ENCODE measurements around the gene CNOT4.
"Not testable (repeated sequence)": the region's sequence is repeated elsewhere in the genome, so short reads cannot be mapped to it uniquely, and the experiment has no call there.

Gene CNOT4

DNA sequence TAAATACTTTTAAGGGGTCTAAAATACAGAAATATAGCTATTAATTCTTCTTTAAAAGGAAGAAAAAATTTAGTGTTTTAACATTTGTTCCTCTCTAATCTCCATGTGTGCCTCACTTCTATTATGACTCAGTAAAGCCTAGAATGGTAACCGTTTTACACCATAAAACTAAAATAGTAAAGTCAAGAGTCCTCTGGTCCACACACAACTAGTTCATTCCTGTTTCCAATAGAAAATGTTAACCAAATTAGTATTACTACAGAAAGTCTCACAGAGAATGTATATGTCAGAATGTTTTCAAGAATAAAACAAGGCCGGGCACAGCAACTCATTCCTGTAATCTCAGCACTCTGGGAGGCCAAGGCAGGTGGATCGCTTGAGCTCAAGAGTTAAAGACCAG, 55.8 kb downstream of the CNOT4 start:
- no peak for DNase-seq (ENCODE audit: low read depth)

GRCh38 chr7:135449436-135449835, 60.5 kb downstream of the CNOT4 start:
- no peak for DNase-seq (ENCODE audit: low read depth)

DNA sequence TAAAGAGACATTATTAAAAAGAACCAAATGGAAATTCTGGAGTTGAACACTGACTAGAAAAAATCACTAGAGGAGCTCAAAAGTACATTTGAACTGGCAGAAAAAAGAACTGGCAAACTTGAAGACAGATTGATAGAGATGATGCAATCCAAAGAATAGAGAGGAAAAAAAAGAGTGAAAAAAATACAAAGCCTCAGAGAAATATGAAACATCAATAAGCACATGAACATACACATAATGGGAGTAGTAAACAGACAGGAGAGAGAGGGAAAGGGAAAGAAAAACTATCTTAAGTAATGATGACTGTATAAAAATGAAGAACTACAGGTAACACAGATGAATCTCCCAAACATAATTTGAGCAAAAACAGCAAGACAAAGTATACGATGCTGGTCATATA, 61.1 kb downstream of the CNOT4 start:
- DNase-seq (ENCODE audit: low read depth): no peak

DNA sequence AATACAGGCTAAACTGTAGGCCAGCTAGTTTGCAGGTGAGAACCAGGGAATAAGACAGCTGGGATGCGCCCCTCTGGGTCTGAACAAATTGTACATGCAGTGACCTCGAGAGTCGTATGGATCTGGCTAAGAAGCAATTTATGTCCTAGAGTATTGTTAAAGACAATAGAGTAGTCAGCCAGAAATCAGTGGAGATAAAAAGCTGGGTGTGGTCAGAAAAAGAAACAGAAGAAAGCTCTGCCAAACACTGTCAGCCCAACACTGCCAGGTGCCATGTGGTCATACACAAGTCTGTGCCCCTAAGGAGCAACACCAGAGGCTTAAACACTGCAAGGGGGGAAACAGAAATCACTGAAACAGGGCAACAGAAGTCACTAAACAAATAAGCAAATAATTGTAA, 62.2 kb downstream of the CNOT4 start:
- no peak for DNase-seq (ENCODE audit: low read depth)

DNA sequence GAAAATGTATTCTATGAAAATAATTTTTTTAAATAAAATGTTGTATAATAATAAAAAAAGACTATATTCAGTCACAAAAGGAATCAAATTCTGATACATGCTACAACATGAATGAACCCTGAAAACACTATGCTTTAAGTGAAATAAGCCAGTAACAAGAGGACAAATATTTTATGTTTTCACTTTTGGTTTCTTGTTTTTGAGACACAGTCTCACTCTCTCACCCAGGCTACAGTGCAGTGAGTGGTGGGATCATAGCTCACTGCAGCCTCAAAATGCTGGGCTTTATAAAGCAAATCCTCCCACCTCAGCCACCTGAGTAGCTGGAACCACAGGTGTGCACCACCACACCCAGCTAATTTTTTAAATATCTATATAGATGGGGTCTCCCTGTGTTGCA, 64.2 kb downstream of the CNOT4 start:
- no peak for DNase-seq (ENCODE audit: low read depth)

DNA sequence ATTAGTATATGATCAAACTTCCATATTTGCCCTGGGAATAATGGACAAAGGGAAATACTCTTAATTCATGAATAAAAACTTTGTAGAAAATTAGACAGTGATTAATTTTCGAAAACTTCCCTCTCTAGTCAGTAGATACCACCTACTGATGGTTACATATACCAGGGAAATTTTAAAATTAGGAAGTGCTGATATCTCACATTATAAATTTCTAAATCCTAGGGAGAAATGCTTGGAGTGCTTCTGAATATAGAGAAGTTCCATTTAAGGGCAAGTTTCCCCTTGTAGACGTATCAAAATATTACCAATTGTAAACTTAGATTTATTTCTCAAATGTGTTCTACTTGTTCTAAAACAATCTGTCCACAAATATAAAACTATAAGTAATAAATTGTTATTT, 64.6 kb downstream of the CNOT4 start:
- not testable (repeated sequence) for DNase-seq (ENCODE audit: low read depth)

DNA sequence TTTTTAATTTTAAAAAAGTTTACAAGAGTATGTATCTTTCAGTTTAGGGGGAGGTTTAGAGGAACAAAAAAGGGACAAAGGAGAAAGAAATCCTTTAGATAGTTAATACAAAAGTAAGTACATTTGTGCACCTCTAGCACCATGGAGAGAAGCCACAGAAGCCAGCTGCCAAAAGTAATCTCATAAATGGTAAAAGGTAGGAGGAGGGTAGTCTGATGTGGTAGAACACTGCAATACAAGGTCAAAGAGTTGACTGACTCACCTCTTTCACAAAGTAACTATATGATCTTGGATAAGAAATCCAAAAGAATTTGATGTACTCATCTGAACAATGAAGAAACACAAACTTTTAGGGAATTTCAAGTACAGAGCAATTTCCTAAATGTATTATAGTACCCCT, 68.1 kb downstream of the CNOT4 start:
- no peak for DNase-seq (ENCODE audit: low read depth)

DNA sequence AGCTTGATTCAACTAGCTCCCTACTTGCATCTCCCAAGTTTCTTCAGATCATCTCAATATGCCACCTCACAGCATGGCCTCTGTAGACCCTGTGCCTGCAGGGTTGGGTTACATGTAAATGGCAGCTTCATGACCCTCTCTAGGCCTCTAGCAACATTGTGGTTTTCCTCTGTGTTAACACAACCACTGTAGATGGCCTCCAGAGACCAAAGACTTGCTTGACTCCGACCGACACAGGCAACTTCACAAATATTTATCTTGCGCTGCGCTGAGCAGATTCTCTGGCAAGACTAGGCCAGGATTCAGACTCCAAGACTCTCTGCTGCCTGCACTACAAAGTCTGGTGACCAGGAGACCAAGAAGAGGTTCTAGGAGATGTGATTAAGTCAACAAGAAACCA, 75.9 kb downstream of the CNOT4 start:
- DNase-seq (ENCODE audit: low read depth): no peak

DNA sequence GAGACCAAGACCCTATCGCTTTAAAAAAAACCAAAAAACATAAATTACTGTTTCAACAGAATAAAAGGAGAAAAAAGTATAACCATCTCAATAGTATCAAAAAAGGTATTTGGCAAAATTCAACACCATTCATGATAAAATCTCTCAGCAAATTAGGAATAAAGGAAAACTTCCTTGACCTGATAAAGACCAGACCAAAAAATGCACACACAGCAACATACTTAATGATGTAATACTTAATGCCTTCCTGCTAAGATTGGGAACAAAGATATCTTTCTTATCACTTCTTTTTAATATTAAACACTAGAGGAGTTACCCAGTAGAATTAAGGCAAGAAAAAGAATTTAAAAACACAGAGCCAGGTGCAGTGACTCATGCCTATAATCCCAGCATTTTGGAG, 79.3 kb downstream of the CNOT4 start:
- DNase-seq (ENCODE audit: low read depth): no peak

GRCh38 chr7:135428879-135429278, 81.0 kb downstream of the CNOT4 start:
- no peak for DNase-seq (ENCODE audit: low read depth)

GRCh38 chr7:135428011-135428410, 81.9 kb downstream of the CNOT4 start:
- DNase-seq (ENCODE audit: low read depth): no peak

DNA sequence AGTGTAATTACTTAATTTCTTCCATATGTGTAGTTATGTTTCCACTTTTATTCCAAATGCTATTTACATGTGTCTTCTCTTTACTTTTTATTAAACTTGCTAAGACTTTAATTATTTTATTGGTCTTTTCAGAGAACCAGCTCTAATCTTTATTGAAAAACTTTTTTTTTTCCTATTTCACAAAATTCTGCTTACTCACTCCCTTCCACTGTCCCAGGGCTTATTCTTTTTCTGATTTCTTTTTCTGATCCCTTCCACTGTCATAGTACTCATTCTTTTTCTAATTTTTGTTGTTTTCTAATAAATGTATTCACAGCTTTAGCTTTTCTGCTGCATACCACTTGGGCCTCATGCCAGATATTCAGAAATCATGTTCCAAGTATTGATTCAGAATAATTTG, 82.7 kb downstream of the CNOT4 start:
- DNase-seq (ENCODE audit: low read depth): no peak

- DNase-seq (ENCODE audit: low read depth): no peak
These were observed 84.9 kb downstream of the CNOT4 start for GRCh38 chr7:135425036-135425435.

DNA sequence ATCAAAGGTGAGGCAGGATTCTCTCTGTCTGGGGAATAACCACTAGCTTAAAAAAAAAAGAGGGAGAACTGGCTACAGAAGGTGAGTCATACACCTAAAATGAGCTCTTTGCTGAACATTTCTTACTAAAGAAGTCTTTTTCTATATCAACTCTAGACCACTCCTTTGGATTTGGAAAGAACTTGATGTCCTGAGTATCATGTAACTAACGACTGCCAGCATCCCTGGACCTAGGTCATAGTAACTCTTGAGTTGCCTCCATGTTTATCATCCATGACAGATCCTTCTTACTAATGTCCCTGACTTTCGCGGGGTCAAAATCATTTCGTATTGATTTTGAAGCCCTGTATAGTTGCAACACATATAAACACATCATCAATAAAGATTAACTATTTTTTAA, 89.1 kb downstream of the CNOT4 start:
- no peak for DNase-seq (ENCODE audit: low read depth)

GRCh38 chr7:135416431-135416830, 93.5 kb downstream of the CNOT4 start:
- DNase-seq (ENCODE audit: low read depth): no peak

DNA sequence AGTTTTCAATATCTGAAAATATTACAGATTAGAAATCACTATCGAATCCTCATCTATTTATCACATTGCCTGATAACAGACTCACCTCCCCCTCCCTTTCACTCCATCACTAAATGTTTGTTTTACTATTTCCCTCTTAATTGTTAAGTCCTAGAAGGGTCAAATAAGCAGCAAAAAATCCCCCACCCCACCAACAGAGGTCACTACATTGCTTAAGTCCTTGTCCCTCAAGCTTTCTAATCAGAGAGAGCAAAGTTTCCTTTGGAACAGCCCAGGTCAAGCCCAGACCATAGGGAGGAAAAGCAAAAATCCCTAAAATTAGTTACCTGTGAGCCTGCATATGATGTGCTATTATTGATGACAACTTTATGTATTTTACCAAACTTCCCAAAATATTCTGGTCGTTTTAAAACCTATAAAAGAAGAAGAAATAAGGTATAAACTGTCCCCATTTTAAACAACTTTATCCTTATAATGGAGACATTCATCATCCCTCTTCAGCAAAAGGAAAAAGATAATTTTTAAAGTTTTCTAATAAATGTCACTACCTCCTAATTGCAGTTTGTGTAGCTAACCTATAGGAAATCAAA, 95.0 kb downstream of the CNOT4 start:
- DNase-seq (ENCODE audit: low read depth): no peak

- DNase-seq (ENCODE audit: low read depth): no peak
These were observed 95.7 kb downstream of the CNOT4 start for GRCh38 chr7:135414208-135414607.

GRCh38 chr7:135411098-135411497, 98.8 kb downstream of the CNOT4 start:
- no peak for DNase-seq (ENCODE audit: low read depth)

- no peak for DNase-seq (ENCODE audit: low read depth)
These were observed 99.4 kb downstream of the CNOT4 start for GRCh38 chr7:135410543-135410942.

- DNase-seq (ENCODE audit: low read depth): no peak
These were observed 99.9 kb downstream of the CNOT4 start for GRCh38 chr7:135409845-135410542.

DNA sequence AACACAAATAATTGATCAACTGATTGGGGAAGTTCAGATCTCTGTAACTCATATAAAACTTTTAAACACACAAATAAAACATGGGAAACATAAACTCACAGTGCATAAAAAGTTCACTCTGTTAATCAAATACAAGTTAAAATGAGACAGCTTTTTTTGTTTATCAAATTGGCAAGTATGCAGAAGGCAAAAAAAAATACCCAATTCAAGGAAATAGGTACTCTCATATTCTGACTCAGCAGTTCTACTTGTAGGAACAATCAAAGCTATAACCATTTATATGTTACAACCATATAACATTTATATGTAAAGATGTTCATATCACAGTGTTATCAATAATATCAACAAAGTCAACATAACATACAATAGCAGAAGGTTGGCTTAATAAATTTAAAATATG, 102.0 kb downstream of the CNOT4 start:
- DNase-seq (ENCODE audit: low read depth): no peak

DNA sequence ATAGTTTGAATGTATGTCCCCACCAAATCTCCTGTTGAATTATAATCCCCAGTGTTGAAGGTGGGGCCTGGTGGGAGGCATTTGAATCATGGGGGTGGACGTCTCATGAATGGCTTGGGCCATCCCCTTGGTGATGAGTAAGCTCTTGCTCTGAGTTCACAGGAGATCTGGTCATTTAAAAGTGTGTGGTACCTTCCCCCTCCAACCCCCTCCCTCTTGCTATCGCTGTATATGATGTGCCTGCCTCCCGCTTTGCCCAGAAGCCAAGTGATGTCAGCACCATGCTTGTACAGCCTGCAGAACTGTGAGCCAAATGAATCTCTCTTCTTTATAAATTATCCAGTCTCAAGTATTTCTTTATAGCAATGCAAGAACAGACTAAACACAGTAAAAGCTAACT, 103.0 kb downstream of the CNOT4 start:
- DNase-seq (ENCODE audit: low read depth): no peak

GRCh38 chr7:135405969-135406368, 103.9 kb downstream of the CNOT4 start:
- DNase-seq (ENCODE audit: low read depth): no peak

GRCh38 chr7:135403302-135403701, 106.6 kb downstream of the CNOT4 start:
- DNase-seq (ENCODE audit: low read depth): no peak

Data from activated T-cell treated with anti-CD3 and anti-CD28 coated beads for 48 hours (primary cell).